Testis (tissue), 2 donors: ENCODE data around the gene SH3YL1.

Experiments
- CTCF ChIP-seq, 3 experiments: fragments of 450-650 bp in 2 of 3; fragments of 200-600 bp in 1 of 3; sonication (generic) in 1 of 3; IDR thresholded peaks; one replicate each; pipeline ENCODE4 v1.5.1; 2016 to 2019; ENCODE audit warnings: antibody characterized with exemption in 3 of 3, mild to moderate bottlenecking in 2 of 3, moderate library complexity in 1 of 3
- POLR2A ChIP-seq: fragments of 450-650 bp; IDR thresholded peaks from one replicate; pipeline ENCODE4 v1.6.1; 2017; ENCODE audit warnings: antibody characterized with exemption, mild to moderate bottlenecking, moderate library complexity

- TF ChIP-seq CTCF (IDR thresholded peaks at IDR 0.05) (no peak), POLR2A (no peak)
Measured at GRCh38 chr2:296354-296753, 32.5 kb upstream of the SH3YL1 start.
